ENCODE results near the gene OPA1.
"Not testable (repeated sequence)": the region's sequence is repeated elsewhere in the genome, so short reads cannot be mapped to it uniquely, and the experiment has no call there.

OPA1 gene

GRCh38 chr3:193598202-193598601 is 5.2 kb downstream of the OPA1 start:
- no peak overlapping the region for H3K4me3 ChIP-seq (ENCODE audit: low read depth, low read length)
- no peak for DNase-seq (ENCODE audit: low read depth)
- no peak for TF ChIP-seq CTCF (conservative IDR thresholded peaks at IDR 0.05; ENCODE audit: low read depth, low read length)

GRCh38 chr3:193599393-193599792 is 6.4 kb downstream of the OPA1 start:
- no peak for DNase-seq (ENCODE audit: low read depth)
- no peak for TF ChIP-seq CTCF (conservative IDR thresholded peaks at IDR 0.05; ENCODE audit: low read depth, low read length)
- H3K4me3 ChIP-seq (ENCODE audit: low read depth, low read length): no peak overlapping the region

- DNase-seq (ENCODE audit: low read depth): peak; percentile 81
- TF ChIP-seq CTCF (conservative IDR thresholded peaks at IDR 0.05; ENCODE audit: low read depth, low read length): peak; percentile 87
- no peak overlapping the region for H3K4me3 ChIP-seq (ENCODE audit: low read depth, low read length)
These were observed 12.9 kb downstream of the OPA1 start for GRCh38 chr3:193605876-193606275.

GRCh38 chr3:193606892-193607291 is 13.9 kb downstream of the OPA1 start:
- DNase-seq (ENCODE audit: low read depth); H3K4me3 ChIP-seq (ENCODE audit: low read depth, low read length): not testable (repeated sequence)

- H3K4me3 ChIP-seq (ENCODE audit: low read depth, low read length); DNase-seq (ENCODE audit: low read depth): not testable (repeated sequence)
These were observed 17.5 kb downstream of the OPA1 start for GRCh38 chr3:193610516-193610915.

- TF ChIP-seq CTCF (conservative IDR thresholded peaks at IDR 0.05; ENCODE audit: low read depth, low read length): no peak
- no peak overlapping the region for H3K4me3 ChIP-seq (ENCODE audit: low read depth, low read length)
- DNase-seq (ENCODE audit: low read depth): no peak
These were observed 21.4 kb downstream of the OPA1 start for GRCh38 chr3:193614430-193614829.

GRCh38 chr3:193617628-193618027 is 24.6 kb downstream of the OPA1 start:
- no peak overlapping the region for H3K4me3 ChIP-seq (ENCODE audit: low read depth, low read length)
- DNase-seq (ENCODE audit: low read depth): no peak
- no peak for TF ChIP-seq CTCF (conservative IDR thresholded peaks at IDR 0.05; ENCODE audit: low read depth, low read length)

- H3K4me3 ChIP-seq (ENCODE audit: low read depth, low read length): no peak overlapping the region
- no peak for DNase-seq (ENCODE audit: low read depth)
- no peak for TF ChIP-seq CTCF (conservative IDR thresholded peaks at IDR 0.05; ENCODE audit: low read depth, low read length)
These were observed 27.0 kb downstream of the OPA1 start for GRCh38 chr3:193620057-193620456.

Data from choroid plexus epithelial cell (primary cell).